HG03196 (cell line): ENCODE data around the gene ZFP3.
"Not testable (repeated sequence)": the region's sequence is repeated elsewhere in the genome, so short reads cannot be mapped to it uniquely, and the experiment has no call there.

Source experiments
- ATAC-seq: cut with Tn5 transposase; IDR thresholded peaks from one replicate; pipeline ENCODE4 v1.9.1; 2021; ENCODE audit not compliant: unreplicated experiment

The ZFP3 gene

DNA sequence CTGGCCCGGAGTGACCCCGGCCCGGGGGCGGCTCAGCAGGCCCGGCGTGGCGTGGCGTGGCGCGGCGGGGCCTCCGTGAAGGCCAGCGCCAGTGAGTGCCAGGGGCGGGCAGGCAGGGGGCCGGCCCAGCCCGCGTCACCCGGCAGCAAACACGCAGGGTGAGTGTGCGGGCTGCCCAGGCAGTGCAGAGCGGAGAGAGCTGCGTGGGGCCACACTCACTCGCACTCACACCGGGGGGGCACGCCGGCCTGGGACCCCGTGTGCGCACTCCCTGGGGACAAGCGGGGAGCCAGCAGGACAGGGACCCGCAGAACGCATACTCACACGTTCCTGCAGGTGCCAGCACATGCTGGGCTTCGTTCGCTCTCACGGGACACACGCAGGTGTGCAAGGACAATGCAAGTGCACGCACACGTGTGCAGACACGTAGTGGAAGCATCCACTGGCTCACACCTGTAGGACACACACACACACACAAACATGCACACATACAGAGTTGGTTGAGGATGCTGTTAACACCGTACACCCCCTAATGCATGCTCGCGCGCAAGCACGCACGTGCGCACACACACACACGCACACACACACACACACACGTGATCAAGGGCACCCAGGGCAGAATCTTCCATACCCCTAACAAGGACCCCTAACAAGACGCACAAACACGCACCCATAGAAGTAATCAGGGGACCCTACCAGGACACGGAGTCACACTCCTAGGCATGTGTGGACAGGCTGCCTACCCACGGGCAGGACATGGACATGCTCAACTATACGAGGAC, 45.3 kb downstream of the ZFP3 start:
- no peak for ATAC-seq

DNA sequence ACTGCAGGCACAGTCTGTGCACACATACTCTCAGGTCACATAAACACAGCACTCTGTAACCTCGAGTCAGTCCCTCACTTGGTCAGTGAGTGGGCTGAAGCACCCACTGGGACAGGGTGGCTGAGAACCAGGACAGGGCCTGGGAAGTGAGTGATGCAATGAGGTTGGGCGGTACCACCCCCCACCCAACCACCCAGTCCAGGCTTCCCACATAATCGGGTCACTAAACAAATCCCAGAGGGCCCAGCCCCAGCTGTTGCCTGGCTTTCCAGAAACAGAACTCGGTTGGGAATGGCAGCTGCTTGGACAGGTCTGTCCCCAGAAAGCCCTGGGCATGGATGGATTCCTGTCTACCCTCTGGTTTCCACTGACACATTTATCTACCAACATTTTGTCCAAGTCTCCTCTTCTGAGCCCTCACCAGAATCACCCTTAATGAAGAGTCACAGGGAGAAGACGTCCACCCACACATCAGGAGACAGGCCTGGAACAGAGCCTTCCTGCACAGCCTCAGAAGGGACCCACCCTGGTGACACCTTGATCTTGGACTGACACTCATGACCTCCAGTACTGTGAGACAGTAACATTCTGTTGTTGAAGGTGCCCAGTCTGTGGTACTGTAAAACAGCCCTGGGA, 46.0 kb downstream of the ZFP3 start:
- not testable (repeated sequence) for ATAC-seq

- ATAC-seq = not testable (repeated sequence)
Measured at GRCh38 chr17:5124896-5125295, 46.6 kb downstream of the ZFP3 start.

GRCh38 chr17:5126719-5127488, 48.6 kb downstream of the ZFP3 start:
- no peak for ATAC-seq

DNA sequence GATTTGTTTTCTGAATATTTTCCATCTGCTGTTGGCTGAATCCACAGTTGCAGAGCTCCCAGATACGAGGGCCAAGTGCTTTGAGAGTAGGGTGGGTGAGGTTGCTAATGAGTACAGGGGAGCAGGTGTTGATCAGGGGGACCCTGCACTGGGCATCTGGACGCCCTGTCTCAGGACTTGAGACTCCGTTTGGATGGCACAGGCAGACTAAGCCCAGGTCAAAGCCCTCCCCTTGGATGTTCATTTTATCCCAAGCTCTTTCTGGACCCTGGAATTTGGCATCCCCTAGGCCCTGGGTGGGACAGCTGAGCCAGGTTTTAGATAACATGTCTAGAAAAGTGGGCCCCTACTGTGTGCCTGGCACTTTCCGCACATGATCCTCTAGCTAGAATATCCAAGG, 49.6 kb downstream of the ZFP3 start:
- no peak for ATAC-seq

- not testable (repeated sequence) for ATAC-seq
Measured at GRCh38 chr17:5128387-5128786, 50.1 kb downstream of the ZFP3 start.

DNA sequence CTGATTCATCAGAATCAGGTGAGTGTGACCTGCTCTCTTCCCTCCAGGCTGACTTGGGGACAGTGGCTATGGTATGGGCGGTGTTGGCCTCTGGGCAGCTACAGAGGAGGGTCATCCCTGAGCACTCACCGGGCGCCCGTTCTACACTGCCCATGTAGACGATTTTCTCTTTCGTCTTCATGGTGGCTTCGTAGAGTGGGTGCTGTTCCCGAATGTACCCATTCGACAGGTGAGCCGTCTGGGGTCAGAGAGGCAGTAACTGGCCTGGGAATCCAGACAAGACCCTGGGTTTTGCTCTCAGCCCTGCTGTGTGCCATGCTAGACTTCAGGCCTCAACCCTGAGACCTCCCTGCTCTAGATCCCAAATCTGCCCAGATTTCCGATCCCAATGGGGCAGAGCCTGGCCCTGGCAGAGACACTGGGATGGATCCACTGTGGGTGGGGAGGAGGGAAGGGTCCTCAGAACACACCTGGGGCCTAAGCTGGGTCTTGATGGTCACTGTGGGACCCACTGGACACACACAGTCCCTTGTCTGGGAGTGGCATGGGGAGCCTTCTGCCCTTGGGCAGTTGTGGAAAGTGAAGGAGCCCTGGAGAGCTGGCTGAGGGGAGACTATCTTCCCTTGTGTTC, 50.8 kb downstream of the ZFP3 start:
- ATAC-seq = no peak

DNA sequence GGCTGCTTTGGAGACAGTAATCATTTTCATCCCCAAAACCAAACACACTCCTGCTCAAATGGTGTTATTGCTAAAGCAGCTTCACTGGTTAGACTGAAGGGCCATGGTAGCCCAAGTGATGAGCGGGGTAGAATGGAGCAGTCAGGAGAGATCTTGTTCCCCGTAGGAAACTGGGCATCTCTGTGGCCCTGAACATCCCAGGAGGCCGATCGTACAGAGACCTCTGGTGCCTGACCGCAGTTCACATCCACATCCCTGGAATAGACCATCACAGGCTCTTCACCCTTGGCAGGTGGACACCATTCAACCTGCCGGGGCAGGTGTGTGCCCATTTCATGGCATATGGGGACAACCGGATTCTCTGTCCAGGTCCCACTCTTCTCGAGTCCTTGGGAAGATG, 51.5 kb downstream of the ZFP3 start:
- not testable (repeated sequence) for ATAC-seq

DNA sequence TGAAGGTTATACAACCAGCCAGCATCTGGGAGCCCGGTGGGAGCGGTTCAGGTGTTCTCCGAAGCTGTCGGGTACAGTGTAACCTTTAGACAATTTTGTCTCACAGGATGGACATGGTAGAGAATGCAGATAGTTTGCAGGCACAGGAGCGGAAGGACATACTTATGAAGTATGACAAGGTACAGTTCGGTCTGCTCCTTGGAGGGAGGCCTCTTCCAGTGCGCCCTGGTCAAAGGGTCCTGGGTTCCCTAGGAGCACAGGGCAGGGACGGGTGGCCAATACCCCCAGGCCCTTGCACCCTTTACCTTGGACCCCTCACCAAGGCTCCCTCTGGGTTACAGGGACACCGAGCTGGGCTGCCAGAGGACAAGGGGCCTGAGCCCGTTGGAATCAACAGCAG, 52.0 kb downstream of the ZFP3 start:
- not testable (repeated sequence) for ATAC-seq

DNA sequence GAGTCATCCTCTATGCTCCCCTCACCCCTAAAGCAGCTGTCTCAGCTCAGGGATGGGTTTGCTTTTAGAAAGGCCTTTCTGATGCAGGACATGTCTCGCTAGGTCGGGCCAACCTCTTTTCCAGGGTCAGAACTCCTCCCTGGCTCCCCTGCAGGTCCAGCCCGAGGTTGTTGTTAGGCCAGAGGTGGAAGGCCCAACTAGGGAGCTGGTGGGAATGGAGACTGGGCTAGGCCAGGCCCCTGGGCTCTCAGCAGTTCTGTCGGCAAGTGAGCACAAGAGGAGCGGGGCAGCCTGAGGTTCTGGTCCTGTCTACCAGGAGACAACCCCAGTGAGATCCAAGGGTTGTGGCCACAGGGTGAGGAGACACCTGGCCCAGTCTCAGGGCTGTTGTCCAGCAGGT, 52.4 kb downstream of the ZFP3 start:
- ATAC-seq = not testable (repeated sequence)

GRCh38 chr17:5131146-5131715, 53.0 kb downstream of the ZFP3 start:
- ATAC-seq = no peak

GRCh38 chr17:5131799-5132502, 53.7 kb downstream of the ZFP3 start:
- not testable (repeated sequence) for ATAC-seq

GRCh38 chr17:5132503-5133225, 54.4 kb downstream of the ZFP3 start:
- ATAC-seq = not testable (repeated sequence)

DNA sequence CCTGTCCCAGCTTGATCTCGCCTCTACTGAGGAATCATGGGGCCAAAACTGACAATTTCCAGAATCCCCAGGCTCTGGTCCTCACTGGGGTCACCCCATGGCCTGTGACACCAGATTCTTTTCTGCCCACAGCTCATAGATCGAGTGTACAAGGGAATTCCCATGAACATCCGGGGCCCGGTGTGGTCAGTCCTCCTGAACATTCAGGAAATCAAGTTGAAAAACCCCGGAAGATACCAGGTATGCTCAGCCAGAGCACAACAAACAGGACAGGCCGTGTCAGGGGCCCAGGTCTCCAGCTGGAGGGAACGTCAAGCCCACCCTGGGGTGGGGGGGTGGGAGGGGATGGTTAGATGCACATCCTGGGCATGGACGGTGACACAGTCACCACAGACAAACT, 55.0 kb downstream of the ZFP3 start:
- no peak for ATAC-seq

DNA sequence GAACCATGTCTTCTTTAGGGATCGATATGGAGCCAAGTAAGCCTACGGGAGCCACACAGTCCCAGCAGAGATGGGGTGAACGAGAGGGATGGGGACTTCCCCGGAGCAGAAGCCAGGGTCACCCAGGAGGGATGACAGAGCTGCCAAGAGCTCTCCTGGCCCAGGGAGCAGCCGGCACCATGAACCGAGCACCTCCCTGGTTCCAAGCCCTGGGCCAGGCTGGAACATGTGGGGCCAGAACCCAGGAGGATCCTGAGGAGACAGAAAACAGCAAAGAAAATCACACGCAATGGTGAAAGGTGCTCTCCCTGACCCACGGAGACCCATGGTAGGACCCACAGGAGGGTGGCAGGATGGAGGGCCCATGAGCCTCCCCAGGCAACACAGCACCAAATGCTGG, 55.7 kb downstream of the ZFP3 start:
- not testable (repeated sequence) for ATAC-seq

DNA sequence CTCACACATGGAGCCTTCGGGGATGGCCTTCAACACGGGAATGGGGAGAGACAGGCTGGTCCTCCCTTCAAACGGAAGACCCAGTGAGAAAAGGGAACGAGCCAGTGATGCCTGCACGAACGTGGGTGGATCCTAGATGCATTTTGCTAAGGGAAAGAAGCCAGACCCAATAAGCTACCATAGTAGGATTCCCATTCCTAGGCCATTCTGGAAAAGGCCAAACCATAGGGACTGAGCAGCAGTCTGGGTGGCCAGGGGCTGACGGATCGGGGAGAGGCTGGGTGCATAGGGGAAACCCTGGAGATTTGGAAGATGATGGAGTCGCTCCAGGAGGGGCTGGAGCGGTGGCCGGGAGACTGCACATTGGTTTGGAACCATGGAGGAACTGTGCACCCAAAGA, 56.3 kb downstream of the ZFP3 start:
- ATAC-seq = not testable (repeated sequence)

DNA sequence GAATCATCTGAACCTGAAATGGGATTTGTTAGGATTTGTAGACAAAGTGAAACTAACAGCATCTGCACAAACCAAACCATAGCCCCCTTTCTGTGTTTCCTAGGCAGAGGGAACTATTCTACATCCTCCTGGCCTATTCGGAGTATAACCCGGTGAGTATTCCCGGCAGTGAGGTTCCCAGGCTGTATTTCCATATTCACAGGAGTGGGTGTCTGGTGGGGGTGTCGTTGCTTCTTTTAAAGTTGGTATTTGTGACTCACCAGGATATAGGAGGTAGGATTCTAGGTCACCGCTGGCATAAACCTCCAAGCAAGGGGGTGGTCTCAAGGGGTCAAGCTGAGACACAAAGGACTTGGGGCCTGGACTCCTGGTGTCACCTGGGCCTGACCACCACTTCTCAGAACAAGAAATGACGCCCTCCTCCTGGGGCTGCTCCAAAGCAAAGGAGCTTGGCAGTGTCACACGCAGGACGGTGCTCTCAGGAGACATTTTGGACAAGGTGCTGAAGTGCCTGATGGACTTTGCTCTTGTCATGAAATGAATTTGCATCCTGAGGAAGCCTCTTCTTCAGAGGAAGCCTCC, 57.0 kb downstream of the ZFP3 start:
- not testable (repeated sequence) for ATAC-seq

DNA sequence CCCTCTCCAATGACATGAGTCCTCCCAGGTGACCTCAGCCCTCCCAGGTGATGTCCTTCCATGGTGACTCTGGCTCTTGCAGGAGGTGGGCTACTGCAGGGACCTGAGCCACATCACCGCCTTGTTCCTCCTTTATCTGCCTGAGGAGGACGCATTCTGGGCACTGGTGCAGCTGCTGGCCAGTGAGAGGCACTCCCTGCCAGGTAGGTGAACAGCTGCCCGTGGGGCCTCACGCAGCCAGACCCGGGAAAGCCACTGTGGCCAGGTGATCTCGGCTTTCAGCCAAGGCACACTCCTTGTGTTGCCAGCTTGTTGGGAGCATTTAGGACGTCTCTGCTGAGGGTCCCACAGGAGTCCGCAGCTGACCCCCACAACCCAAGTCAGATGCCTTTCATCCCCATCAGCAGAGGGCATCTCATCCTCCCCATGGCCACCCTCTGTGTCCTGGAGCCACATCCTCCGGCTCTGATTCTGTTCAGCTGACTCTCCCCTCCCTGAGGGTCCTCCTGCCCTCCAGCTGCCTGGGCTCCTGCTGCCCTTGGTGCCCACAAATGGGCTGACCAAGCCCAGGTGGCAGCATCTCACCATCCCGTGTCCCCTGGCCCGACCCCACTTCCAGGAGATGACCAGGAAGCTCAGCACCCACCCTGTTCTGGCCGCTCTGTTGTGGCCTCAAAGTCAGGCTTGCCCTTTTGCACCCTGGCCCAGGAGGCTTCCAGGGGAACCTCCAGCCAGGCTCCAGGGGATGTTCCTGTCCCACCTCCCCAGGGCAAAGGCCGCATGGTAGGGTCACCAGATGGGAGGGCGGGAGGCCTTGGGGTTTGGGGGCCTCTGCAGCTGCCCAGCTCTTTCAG, 57.7 kb downstream of the ZFP3 start:
- no peak for ATAC-seq
